ENCODE measurements around the gene SLC49A3. TPM values are rescaled to one million over a fixed set of nuclear protein-coding genes. Genes with fewer than 3 reads are reported as not detected.
A peak's percentile ranks its signal among the peaks of the same experiment; 100 is the strongest.
"Not testable (repeated sequence)": the region's sequence is repeated elsewhere in the genome, so short reads cannot be mapped to it uniquely, and the experiment has no call there.

The SLC49A3 gene
- total RNA-seq, 1 donor from 2014 or later: 2.3 TPM

GRCh38 chr4:699816-700580 is 11.0 kb upstream of the SLC49A3 start:
- Mint-ChIP-seq H3K36me3 (ENCODE audit: low read depth) (no peaks in the 10 kb centered on the region), H3K4me3 (peak overlapping the region; percentile 76), H3K9me3 (no peaks in the 10 kb centered on the region), H3K27ac (peak overlapping the region; percentile 94), H3K27me3 (no peaks in the 10 kb centered on the region), H3K4me1 (peaks cover 27% of the 10 kb centered on the region)
- ATAC-seq (ENCODE audit: low read depth) (no peak), DNase-seq (no peak)
- ChIA-PET CTCF (interaction anchor here (0.8 to 1.9 kb wide), 3 partner anchors 16 to 26 kb away, joined by 3 to 5 read pairs (median 3); partner anchors contain the start of genes ATP5ME and MYL5), POLR2A (interaction anchor here (0.6 to 4.0 kb wide), 6 partner anchors 11 to 1215 kb away, joined by 3 to 48 read pairs (median 3); partner anchors contain the start of genes ATP5ME, MYL5 and SLC49A3)
- TF ChIP-seq CTCF (IDR thresholded peaks at IDR 0.05): no peak
- intact Hi-C loops (cut with micrococcal nuclease): loop anchor here (1.0 kb wide), 1 partner anchor 26 kb away; the partner anchor contains the start of genes ATP5ME and MYL5

- POLR2A ChIA-PET: interaction anchor here (0.6 kb wide), 1 partner anchor 229 kb away, joined by 4 read pairs; no protein-coding TSS in a partner anchor
- ATAC-seq (ENCODE audit: low read depth); intact Hi-C loops (cut with micrococcal nuclease); DNase-seq; H3K27ac Mint-ChIP-seq; H3K9me3 Mint-ChIP-seq; CTCF ChIA-PET; H3K27me3 Mint-ChIP-seq; H3K4me3 Mint-ChIP-seq; H3K4me1 Mint-ChIP-seq; H3K36me3 Mint-ChIP-seq (ENCODE audit: low read depth): not testable (repeated sequence)
Measured at GRCh38 chr4:694341-694940, 5.5 kb upstream of the SLC49A3 start.

- Mint-ChIP-seq H3K4me1 (no peaks in the 10 kb centered on the region), H3K9me3 (no peaks in the 10 kb centered on the region), H3K4me3 (no peak overlapping the region), H3K27me3 (no peaks in the 10 kb centered on the region), H3K36me3 (ENCODE audit: low read depth) (no peaks in the 10 kb centered on the region), H3K27ac (no peak overlapping the region)
- no peak for TF ChIP-seq CTCF (IDR thresholded peaks at IDR 0.05)
- DNase-seq (no peak), ATAC-seq (ENCODE audit: low read depth) (no peak)
- CTCF ChIA-PET: no interaction called here
- POLR2A ChIA-PET: interaction anchor here (1.7 kb wide), 1 partner anchor 12 kb away, joined by 4 read pairs; no protein-coding TSS in a partner anchor
- intact Hi-C loops (cut with micrococcal nuclease): no loop called here
Measured at GRCh38 chr4:692771-693554, 4.0 kb upstream of the SLC49A3 start.

GRCh38 chr4:689723-690122 is 772 bp upstream of the SLC49A3 start:
- DNase-seq: no peak
- no peaks in the 10 kb centered on the region for H3K9me3 Mint-ChIP-seq
- no peak for TF ChIP-seq CTCF (IDR thresholded peaks at IDR 0.05)
- no peak overlapping the region for H3K27ac Mint-ChIP-seq
- intact Hi-C loops (cut with micrococcal nuclease): no loop called here
- POLR2A ChIA-PET: interaction anchor here (1.0 to 1.5 kb wide), 2 partner anchors 10 to 14 kb away, joined by 3 read pairs; no protein-coding TSS in a partner anchor
- no peaks in the 10 kb centered on the region for H3K4me1 Mint-ChIP-seq
- CTCF ChIA-PET: no interaction called here
- H3K4me3 Mint-ChIP-seq: no peak overlapping the region
- peaks cover 3% of the 10 kb centered on the region for H3K27me3 Mint-ChIP-seq
- no peaks in the 10 kb centered on the region for H3K36me3 Mint-ChIP-seq (ENCODE audit: low read depth)
- no peak for ATAC-seq (ENCODE audit: low read depth)

- no peak for TF ChIP-seq CTCF (IDR thresholded peaks at IDR 0.05)
- Mint-ChIP-seq H3K9me3 (no peaks in the 10 kb centered on the region), H3K4me3 (no peak overlapping the region), H3K4me1 (no peaks in the 10 kb centered on the region), H3K27ac (no peak overlapping the region), H3K36me3 (ENCODE audit: low read depth) (no peaks in the 10 kb centered on the region), H3K27me3 (peaks cover 3% of the 10 kb centered on the region)
- DNase-seq: no peak
- CTCF ChIA-PET: no interaction called here
- POLR2A ChIA-PET: no interaction called here
- intact Hi-C loops (cut with micrococcal nuclease): no loop called here
- ATAC-seq (ENCODE audit: low read depth): no peak
Measured at GRCh38 chr4:687971-688853, 739 bp downstream of the SLC49A3 start.
